Calu3 (cell line): ENCODE results near the gene CNFN. TPM values are rescaled to one million over a fixed set of nuclear protein-coding genes. Genes with fewer than 3 reads are reported as not detected.
A peak's percentile ranks its signal among the peaks of the same experiment; 100 is the strongest.
"Not testable (repeated sequence)": the region's sequence is repeated elsewhere in the genome, so short reads cannot be mapped to it uniquely, and the experiment has no call there.

Source experiments
- BruUV-seq: library from RNA; stranded (reverse); fragments of 400-500 nt; replicated peaks from 2 replicates; lab custom pipeline; 2021; lab: Mats Ljungman, UMichigan
- CTCF ChIA-PET: fragments of 300-600 bp; sonication (Branson Sonifier 250); formaldehyde crosslinking; loops from one replicate; lab custom pipeline; 2022; ENCODE audit warnings: antibody characterized with exemption; lab: Charles Lee
- DNase-seq: peaks from one replicate; pipeline ENCODE4 v3.0.0; 2022
- H3K27ac Mint-ChIP-seq: one replicate; pipeline ENCODE4 v1.8.0; 2022; ENCODE audit warnings: mixed read lengths; ENCODE audit not compliant: unreplicated experiment
- H3K27me3 Mint-ChIP-seq: one replicate; pipeline ENCODE4 v1.8.0; 2022; ENCODE audit warnings: mixed read lengths; ENCODE audit not compliant: unreplicated experiment
- H3K36me3 Mint-ChIP-seq: one replicate; pipeline ENCODE4 v1.8.0; 2022; ENCODE audit warnings: mild to moderate bottlenecking, moderate library complexity, mixed read lengths; ENCODE audit not compliant: insufficient read depth, unreplicated experiment
- H3K4me1 Mint-ChIP-seq: one replicate; pipeline ENCODE4 v1.8.0; 2022; ENCODE audit warnings: mild to moderate bottlenecking, low read depth, mixed read lengths; ENCODE audit not compliant: unreplicated experiment
- H3K4me3 Mint-ChIP-seq: one replicate; pipeline ENCODE4 v1.8.0; 2022; ENCODE audit warnings: mild to moderate bottlenecking, low read depth, moderate library complexity, mixed read lengths; ENCODE audit not compliant: unreplicated experiment
- H3K9me3 Mint-ChIP-seq: one replicate; pipeline ENCODE4 v1.8.0; 2022; ENCODE audit warnings: low read depth, mixed read lengths; ENCODE audit not compliant: unreplicated experiment
- intact Hi-C: fragments of 100-400 bp; cut with micrococcal nuclease; formaldehyde crosslinking; loops from one replicate; pipeline ENCODE4 v1.10.0; 2022; ENCODE audit not compliant: unreplicated experiment
- total RNA-seq: library from RNA; stranded (reverse); gene quantifications from 2 replicates; pipeline ENCODE4 v1.2.3, GENCODE V29; 2022
- TF ChIP-seq, protein P1 (sequence below): fragments of 200-600 bp; IDR thresholded peaks from one replicate; pipeline ENCODE4 v1.8.0; 2022; ENCODE audit warnings: antibody characterized with exemption; ENCODE audit not compliant: unreplicated experiment

CNFN gene
- total RNA-seq, 1 experiment from 2014 or later = 1.6 TPM

DNA sequence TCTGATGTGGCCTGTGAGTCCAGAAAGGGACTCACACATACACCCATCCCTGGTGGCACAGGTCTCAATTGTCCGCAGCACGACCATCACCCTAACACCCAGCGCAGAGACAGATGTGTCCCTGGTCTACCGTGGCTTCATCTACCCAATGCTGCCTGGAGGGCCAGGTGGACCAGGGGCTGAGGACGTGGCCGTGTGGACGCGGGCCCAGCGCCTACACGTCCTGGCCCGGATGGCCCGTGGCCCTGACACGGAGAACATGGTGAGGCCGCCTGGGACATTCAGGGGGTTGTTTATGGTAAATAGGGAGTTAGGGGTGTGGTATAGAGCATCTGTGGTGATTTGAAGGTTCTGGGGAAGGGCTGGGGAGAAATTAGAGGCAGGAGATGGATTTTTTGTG lies 41.9 kb downstream of the CNFN start:
- Mint-ChIP-seq H3K4me3 (no peak overlapping the region), H3K9me3 (no peaks in the 10 kb centered on the region), H3K36me3 (no peaks in the 10 kb centered on the region), H3K27me3 (no peaks in the 10 kb centered on the region), H3K4me1 (no peaks in the 10 kb centered on the region), H3K27ac (no peak overlapping the region)
- intact Hi-C loops = no loop called here
- no peak for DNase-seq
- TF ChIP-seq, protein P1, sequence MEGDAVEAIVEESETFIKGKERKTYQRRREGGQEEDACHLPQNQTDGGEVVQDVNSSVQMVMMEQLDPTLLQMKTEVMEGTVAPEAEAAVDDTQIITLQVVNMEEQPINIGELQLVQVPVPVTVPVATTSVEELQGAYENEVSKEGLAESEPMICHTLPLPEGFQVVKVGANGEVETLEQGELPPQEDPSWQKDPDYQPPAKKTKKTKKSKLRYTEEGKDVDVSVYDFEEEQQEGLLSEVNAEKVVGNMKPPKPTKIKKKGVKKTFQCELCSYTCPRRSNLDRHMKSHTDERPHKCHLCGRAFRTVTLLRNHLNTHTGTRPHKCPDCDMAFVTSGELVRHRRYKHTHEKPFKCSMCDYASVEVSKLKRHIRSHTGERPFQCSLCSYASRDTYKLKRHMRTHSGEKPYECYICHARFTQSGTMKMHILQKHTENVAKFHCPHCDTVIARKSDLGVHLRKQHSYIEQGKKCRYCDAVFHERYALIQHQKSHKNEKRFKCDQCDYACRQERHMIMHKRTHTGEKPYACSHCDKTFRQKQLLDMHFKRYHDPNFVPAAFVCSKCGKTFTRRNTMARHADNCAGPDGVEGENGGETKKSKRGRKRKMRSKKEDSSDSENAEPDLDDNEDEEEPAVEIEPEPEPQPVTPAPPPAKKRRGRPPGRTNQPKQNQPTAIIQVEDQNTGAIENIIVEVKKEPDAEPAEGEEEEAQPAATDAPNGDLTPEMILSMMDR = no peak
- CTCF ChIA-PET = no interaction called here
- BruUV-seq = no TSS peak

DNA sequence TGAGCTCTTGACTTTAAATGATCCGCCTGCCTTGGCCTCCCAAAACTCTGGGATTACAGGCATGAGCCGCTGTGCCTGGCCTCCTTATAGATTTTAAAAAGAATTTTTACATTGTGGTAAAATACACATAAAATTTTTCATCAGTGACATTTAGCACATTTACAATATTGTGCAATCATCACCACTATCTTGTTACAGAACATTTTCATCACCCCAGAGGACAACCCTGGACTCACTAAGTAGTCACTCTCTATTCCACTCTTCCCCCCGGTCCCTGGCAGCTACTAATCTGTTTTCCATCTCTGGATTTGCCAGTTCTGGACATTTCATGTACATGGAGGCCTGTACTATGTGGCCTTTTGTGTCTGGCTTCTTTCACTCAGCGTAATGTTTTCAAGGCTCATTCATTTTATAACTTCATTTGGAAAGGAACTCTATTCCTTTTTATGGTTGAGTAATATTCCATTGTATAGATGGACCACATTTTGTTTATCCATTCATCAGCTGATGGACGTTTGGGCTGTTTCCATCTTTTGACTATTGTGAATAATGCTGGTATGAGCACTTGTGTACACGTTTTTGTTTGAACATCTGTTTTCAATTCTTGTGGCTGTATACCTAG lies 44.8 kb downstream of the CNFN start:
- H3K27me3 Mint-ChIP-seq = no peaks in the 10 kb centered on the region
- DNase-seq = no peak
- no peaks in the 10 kb centered on the region for H3K9me3 Mint-ChIP-seq
- TF ChIP-seq, protein P1 = no peak
- no peaks in the 10 kb centered on the region for H3K36me3 Mint-ChIP-seq
- no TSS peak for BruUV-seq
- CTCF ChIA-PET = no interaction called here
- intact Hi-C loops = no loop called here
- no peak overlapping the region for H3K27ac Mint-ChIP-seq
- no peaks in the 10 kb centered on the region for H3K4me1 Mint-ChIP-seq
- no peak overlapping the region for H3K4me3 Mint-ChIP-seq

DNA sequence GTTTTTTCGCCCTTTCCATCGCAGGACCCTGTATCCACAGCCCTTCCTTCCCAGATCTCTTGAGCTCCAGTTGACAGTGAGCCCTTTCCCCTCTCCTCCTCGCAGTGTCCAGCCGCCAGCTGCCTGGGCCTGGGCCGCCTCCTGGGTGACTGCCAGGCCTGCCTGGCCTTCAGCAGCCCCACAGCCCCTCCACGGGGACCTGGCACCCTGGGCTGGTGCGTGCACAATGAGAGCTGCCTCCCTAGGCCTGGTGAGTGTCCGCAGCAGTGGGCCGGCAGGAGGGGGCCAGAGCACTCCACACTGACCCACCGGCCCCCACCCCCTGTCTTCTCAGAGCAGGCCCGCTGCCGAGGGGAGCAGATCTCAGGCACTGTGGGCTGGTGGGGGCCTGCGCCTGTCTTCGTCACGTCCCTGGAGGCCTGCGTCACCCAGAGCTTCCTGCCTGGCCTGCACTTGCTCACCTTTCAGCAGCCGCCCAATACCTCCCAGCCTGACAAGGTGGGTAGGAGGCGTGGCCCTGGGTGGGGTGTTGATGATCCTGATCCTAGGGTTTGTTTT lies 45.7 kb downstream of the CNFN start:
- TF ChIP-seq, protein P1 = no peak
- Mint-ChIP-seq H3K4me1 (no peaks in the 10 kb centered on the region), H3K4me3 (no peak overlapping the region), H3K36me3 (no peaks in the 10 kb centered on the region), H3K27ac (no peak overlapping the region), H3K9me3 (no peaks in the 10 kb centered on the region), H3K27me3 (no peaks in the 10 kb centered on the region)
- CTCF ChIA-PET = no interaction called here
- intact Hi-C loops = no loop called here
- BruUV-seq = no TSS peak
- no peak for DNase-seq

DNA sequence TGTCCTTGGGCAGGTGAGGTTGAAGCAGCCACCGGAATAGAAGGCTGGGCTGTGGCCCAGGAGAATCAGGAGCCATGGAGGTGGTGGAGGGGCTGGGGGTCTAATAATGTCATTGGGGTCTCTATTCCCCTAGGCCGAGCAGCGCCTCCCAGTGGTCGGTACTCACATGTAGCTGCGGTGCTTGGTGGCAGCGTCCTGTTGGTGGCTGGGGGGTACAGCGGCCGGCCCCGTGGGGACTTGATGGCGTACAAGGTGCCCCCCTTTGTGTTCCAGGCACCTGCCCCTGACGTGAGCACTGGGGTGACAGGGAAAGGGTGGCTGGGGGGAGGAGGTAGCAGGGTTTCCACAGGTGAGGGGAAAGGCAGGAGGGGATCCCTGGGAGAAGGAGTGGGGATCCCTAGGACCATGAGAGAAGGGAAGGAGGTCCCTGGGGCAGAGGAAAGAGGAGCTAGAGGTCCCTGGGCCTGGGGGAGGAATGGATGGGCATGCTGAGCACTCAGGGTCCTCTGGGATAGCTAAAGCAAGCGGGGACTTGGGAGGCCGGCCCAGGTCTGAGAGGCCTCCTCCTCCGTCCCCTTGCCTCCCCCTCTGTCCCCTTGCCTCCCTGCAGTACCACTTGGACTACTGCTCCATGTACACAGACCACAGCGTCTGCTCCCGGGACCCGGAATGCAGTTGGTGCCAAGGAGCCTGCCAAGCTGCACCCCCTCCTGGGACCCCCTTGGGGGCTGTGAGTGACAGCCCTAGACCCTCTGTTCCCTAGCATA lies 46.6 kb downstream of the CNFN start:
- no peaks in the 10 kb centered on the region for H3K36me3 Mint-ChIP-seq
- H3K4me3 Mint-ChIP-seq = no peak overlapping the region
- DNase-seq = no peak
- H3K27me3 Mint-ChIP-seq = no peaks in the 10 kb centered on the region
- no peaks in the 10 kb centered on the region for H3K9me3 Mint-ChIP-seq
- TF ChIP-seq, protein P1 = peak; percentile 49
- no peak overlapping the region for H3K27ac Mint-ChIP-seq
- BruUV-seq = no TSS peak
- intact Hi-C loops = no loop called here
- no peaks in the 10 kb centered on the region for H3K4me1 Mint-ChIP-seq
- CTCF ChIA-PET = interaction anchor here (0.6 kb wide), 1 partner anchor 39 kb away, joined by 3 read pairs; no protein-coding TSS in a partner anchor

DNA sequence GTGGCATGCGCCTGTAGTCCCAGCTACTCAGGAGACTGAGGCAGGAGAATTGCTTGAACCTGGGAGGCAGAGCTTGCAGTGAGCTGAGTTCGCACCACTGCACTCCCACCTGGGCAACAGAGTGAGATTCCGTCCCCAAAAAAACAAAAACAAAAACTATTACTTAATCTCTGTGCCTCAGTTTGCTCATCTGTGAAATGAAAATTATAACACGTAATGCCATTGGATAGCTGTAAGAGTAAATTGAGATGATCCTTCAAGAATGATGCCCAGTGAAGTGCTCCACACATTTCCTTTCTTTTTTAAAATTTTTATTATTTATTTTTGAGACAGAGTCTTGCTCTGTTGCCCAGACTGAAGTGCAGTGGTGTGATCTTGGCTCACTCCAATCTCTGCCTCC lies 50.2 kb downstream of the CNFN start:
- CTCF ChIA-PET, BruUV-seq, H3K27me3 Mint-ChIP-seq, H3K27ac Mint-ChIP-seq, H3K4me3 Mint-ChIP-seq, H3K4me1 Mint-ChIP-seq, H3K36me3 Mint-ChIP-seq, intact Hi-C loops, DNase-seq, H3K9me3 Mint-ChIP-seq: not testable (repeated sequence)

DNA sequence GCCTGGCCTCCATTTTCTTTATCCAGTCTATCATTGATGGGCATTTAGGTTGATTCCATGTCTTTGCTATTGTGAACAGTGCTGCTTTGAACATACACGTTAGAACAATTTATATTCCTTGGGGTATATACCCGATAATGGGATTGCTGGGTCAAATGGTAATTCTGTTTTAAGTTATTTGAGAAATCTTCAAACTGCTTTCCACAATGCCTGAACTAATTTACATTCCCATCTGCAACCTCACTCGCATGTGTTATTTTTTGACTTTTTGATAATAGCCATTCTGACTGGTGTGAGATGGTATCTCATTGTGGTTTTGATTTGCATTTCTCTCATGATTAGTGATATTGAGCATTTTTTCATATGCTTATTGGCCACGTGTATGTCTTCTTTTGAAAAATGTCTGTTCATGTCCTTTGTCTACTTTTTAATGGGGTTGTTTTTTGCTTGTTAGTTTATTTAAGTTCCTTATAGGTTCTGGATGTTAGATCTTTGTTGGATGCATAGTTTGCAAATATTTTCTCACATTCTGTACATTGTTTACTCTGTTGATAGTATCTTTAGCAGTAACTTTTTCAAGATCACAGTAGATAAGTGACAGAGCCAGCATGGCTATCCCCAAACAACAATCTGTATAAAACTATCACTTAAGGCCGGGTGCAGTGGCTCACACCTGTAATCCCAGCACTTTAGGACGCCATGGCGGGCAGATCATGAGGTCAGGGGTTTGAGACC lies 50.8 kb downstream of the CNFN start:
- H3K36me3 Mint-ChIP-seq, H3K4me1 Mint-ChIP-seq, CTCF ChIA-PET, DNase-seq, intact Hi-C loops, BruUV-seq, H3K4me3 Mint-ChIP-seq, H3K9me3 Mint-ChIP-seq, H3K27me3 Mint-ChIP-seq, H3K27ac Mint-ChIP-seq: not testable (repeated sequence)
